HepG2 (cell line): ENCODE results near the gene PALM. TPM values are rescaled to one million over a fixed set of nuclear protein-coding genes. Genes with fewer than 3 reads are reported as not detected.

Source experiments
- FLYWCH1 ChIP-seq: sonication (generic); formaldehyde crosslinking; IDR thresholded peaks from 2 replicates; pipeline ENCODE4 v1.8.1; 2023; ENCODE audit warnings: mild to moderate bottlenecking, missing genetic modification reagents
- GRHL1 ChIP-seq: sonication (generic); formaldehyde crosslinking; conservative IDR thresholded peaks from 2 replicates; pipeline ENCODE4 v1.8.0; 2022; ENCODE audit warnings: missing genetic modification reagents
- IRF1 ChIP-seq: sonication (generic); formaldehyde crosslinking; IDR thresholded peaks from 2 replicates; pipeline ENCODE4 v1.4.0; 2020; ENCODE audit warnings: low read depth, mild to moderate bottlenecking, missing genetic modification reagents
- MAFK ChIP-seq, 2 experiments: IDR thresholded peaks in 1 of 2; conservative IDR thresholded peaks in 1 of 2; 2 replicates each; pipeline ENCODE4 v1.6.1; 2011; ENCODE audit warnings: improper control_type of control experiment in 2 of 2, low read length in 2 of 2
- MIER3 ChIP-seq: IDR thresholded peaks from 2 replicates; pipeline ENCODE4 v1.6.1; 2016; ENCODE audit warnings: missing compliant biosample characterization, borderline replicate concordance
- NCOA2 ChIP-seq: sonication (generic); formaldehyde crosslinking; IDR thresholded peaks from 2 replicates; pipeline ENCODE4 v1.8.0; 2022; ENCODE audit warnings: inconsistent platforms
- ONECUT2 ChIP-seq: sonication (generic); formaldehyde crosslinking; IDR thresholded peaks from 2 replicates; pipeline ENCODE4 v1.4.0; 2020; ENCODE audit warnings: missing genetic modification reagents
- PAXIP1 ChIP-seq: sonication (generic); formaldehyde crosslinking; conservative IDR thresholded peaks from 2 replicates; pipeline ENCODE4 v1.4.0; 2020; ENCODE audit warnings: mild to moderate bottlenecking, missing genetic modification reagents, moderate library complexity
- PLRG1 ChIP-seq: fragments of 450-650 bp; conservative IDR thresholded peaks from 2 replicates; pipeline ENCODE4 v1.6.1; 2016
- XBP1 ChIP-seq: sonication (generic); formaldehyde crosslinking; IDR thresholded peaks from 2 replicates; pipeline ENCODE4 v1.5.0; 2020; ENCODE audit warnings: missing genetic modification reagents
- ZNF207 ChIP-seq: fragments of 450-650 bp; IDR thresholded peaks from 2 replicates; pipeline ENCODE4 v1.6.1; 2016; ENCODE audit warnings: antibody characterized with exemption, borderline replicate concordance
- ZNF234 ChIP-seq: sonication (generic); formaldehyde crosslinking; conservative IDR thresholded peaks from 2 replicates; pipeline ENCODE4 v1.5.1; 2020; ENCODE audit warnings: mild to moderate bottlenecking, missing genetic modification reagents
- ZNF354B ChIP-seq: sonication (generic); formaldehyde crosslinking; IDR thresholded peaks from 2 replicates; pipeline ENCODE4 v1.8.0; 2022; ENCODE audit warnings: mild to moderate bottlenecking, missing genetic modification reagents
- ZNF512 ChIP-seq: sonication (generic); formaldehyde crosslinking; IDR thresholded peaks from 2 replicates; pipeline ENCODE4 v1.4.0; 2020; ENCODE audit warnings: mild to moderate bottlenecking, missing genetic modification reagents
- ZNF607 ChIP-seq: sonication (generic); formaldehyde crosslinking; IDR thresholded peaks from 2 replicates; pipeline ENCODE4 v1.5.1; 2020; ENCODE audit warnings: missing genetic modification reagents, mild to moderate bottlenecking, borderline replicate concordance
- ZNF850 ChIP-seq: sonication (generic); formaldehyde crosslinking; conservative IDR thresholded peaks from 2 replicates; pipeline ENCODE4 v1.9.0; 2021; ENCODE audit warnings: mild to moderate bottlenecking, missing genetic modification reagents
- polyA plus RNA-seq, 8 experiments: library from polyadenylated mRNA; depleted of rRNA in 3 of 8; stranded (reverse) in 7 of 8; unstranded in 1 of 8; fragments of >200 nt; fragmentation: Illumina TruSeq in 4 of 8; extraction: Trizol in 4 of 8; gene quantifications; 2 replicates each; pipeline versions ENCODE4 v1.2.1 to v1.2.3, GENCODE V29; 2011 to 2016; ENCODE audit warnings: low read depth in 4 of 8, missing spikeins in 1 of 8, mixed read lengths in 1 of 8; ENCODE audit not compliant: insufficient read depth in 1 of 8
- total RNA-seq, 5 experiments: library from RNA; depleted of rRNA; stranded (reverse); fragments of >200 nt; fragmentation: Illumina TruSeq; extraction: Trizol; gene quantifications; 2 replicates each; pipeline ENCODE4 v1.2.3, GENCODE V29; 2016; ENCODE audit warnings: low read depth in 1 of 5
- TF ChIP-seq, protein P1 (sequence below): sonication (generic); formaldehyde crosslinking; IDR thresholded peaks from 2 replicates; pipeline ENCODE4 v1.5.0; 2020; ENCODE audit warnings: mild to moderate bottlenecking, missing genetic modification reagents

The PALM gene
- total and polyA plus RNA-seq, 2 of the 13 experiments (the other 11 are each of a cell fraction or from before 2014, with no cell fraction given) = 4.0 to 9.7 TPM

DNA sequence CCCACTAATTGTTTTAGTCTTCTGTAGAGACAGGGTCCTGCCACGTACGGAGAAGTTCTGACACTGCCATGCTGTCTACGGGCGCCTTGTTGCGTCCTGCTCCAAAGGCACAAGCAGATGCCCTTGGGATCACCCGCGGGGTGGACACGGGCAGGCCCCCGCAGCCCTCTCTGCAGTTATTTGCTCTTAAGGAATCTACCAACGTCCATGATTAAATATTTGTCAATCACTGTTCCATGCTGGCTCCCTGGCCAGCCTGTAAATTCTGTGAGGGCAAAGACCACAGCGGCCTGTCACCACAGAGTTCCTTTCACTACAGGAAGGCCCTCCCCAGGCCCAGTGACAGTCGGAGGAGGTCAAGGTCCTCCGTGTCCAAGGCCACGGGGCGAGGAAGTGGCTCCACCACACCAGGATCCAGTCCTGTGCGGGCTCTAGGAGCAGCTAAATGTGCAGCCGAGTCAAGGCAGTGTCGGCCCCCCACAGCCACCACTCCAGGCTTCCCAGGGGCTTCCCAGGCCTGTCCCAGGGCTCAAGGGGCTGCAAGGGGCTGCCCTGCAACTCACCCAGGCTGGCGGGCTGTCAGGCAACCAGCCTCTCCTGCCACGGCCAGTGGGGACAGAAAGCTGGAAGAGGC, 47.8 kb upstream of the PALM start (continued):
- no peak for TF ChIP-seq MAFK (conservative IDR thresholded peaks at IDR 0.05 in 1 of 2, IDR thresholded peaks at IDR 0.05 in 1 of 2; ENCODE audit: low read length in 2 of 2)
- no peak for TF ChIP-seq ZNF607 (CRISPR knock-in tag)
- no peak for TF ChIP-seq ZNF207
- peak; percentile 95 for TF ChIP-seq PAXIP1
- no peak for TF ChIP-seq GRHL1
- TF ChIP-seq, protein P1, sequence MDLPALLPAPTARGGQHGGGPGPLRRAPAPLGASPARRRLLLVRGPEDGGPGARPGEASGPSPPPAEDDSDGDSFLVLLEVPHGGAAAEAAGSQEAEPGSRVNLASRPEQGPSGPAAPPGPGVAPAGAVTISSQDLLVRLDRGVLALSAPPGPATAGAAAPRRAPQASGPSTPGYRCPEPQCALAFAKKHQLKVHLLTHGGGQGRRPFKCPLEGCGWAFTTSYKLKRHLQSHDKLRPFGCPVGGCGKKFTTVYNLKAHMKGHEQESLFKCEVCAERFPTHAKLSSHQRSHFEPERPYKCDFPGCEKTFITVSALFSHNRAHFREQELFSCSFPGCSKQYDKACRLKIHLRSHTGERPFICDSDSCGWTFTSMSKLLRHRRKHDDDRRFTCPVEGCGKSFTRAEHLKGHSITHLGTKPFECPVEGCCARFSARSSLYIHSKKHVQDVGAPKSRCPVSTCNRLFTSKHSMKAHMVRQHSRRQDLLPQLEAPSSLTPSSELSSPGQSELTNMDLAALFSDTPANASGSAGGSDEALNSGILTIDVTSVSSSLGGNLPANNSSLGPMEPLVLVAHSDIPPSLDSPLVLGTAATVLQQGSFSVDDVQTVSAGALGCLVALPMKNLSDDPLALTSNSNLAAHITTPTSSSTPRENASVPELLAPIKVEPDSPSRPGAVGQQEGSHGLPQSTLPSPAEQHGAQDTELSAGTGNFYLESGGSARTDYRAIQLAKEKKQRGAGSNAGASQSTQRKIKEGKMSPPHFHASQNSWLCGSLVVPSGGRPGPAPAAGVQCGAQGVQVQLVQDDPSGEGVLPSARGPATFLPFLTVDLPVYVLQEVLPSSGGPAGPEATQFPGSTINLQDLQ (CRISPR knock-in tag) = no peak
- TF ChIP-seq ZNF354B = no peak
- no peak for TF ChIP-seq ZNF850 (CRISPR knock-in tag)
- no peak for TF ChIP-seq PLRG1
- no peak for TF ChIP-seq XBP1
- no peak for TF ChIP-seq FLYWCH1 (CRISPR knock-in tag)
- 0 out of 2 replicates have a peak, but pooled peaks have one; percentile 12 for TF ChIP-seq ONECUT2
- TF ChIP-seq NCOA2 (CRISPR knock-in tag) = peak; percentile 85
- no peak for TF ChIP-seq ZNF234 (CRISPR knock-in tag)
- no peak; the same call in 1 of the 2 replicates for TF ChIP-seq IRF1 (CRISPR knock-in tag)
- no peak for TF ChIP-seq ZNF512 (CRISPR knock-in tag)
- TF ChIP-seq MIER3 = peak; percentile 72; the same call in 1 of the 2 replicates
